Myocyte (in vitro differentiated cells): ENCODE results near the gene TMEM72. TPM values are rescaled to one million over a fixed set of nuclear protein-coding genes. Genes with fewer than 3 reads are reported as not detected.

Experiments used
- DNase-seq: peaks from one replicate; pipeline ENCODE4 v3.0.0-alpha.2; 2012; ENCODE audit warnings: low read depth
- total RNA-seq: library from RNA; depleted of rRNA; stranded (reverse); fragments of >200 nt; gene quantifications from 2 replicates; pipeline ENCODE4 v1.2.3, GENCODE V29; 2014

The TMEM72 gene
- total RNA-seq, 1 donor from 2014 or later = 0.96 TPM

DNA sequence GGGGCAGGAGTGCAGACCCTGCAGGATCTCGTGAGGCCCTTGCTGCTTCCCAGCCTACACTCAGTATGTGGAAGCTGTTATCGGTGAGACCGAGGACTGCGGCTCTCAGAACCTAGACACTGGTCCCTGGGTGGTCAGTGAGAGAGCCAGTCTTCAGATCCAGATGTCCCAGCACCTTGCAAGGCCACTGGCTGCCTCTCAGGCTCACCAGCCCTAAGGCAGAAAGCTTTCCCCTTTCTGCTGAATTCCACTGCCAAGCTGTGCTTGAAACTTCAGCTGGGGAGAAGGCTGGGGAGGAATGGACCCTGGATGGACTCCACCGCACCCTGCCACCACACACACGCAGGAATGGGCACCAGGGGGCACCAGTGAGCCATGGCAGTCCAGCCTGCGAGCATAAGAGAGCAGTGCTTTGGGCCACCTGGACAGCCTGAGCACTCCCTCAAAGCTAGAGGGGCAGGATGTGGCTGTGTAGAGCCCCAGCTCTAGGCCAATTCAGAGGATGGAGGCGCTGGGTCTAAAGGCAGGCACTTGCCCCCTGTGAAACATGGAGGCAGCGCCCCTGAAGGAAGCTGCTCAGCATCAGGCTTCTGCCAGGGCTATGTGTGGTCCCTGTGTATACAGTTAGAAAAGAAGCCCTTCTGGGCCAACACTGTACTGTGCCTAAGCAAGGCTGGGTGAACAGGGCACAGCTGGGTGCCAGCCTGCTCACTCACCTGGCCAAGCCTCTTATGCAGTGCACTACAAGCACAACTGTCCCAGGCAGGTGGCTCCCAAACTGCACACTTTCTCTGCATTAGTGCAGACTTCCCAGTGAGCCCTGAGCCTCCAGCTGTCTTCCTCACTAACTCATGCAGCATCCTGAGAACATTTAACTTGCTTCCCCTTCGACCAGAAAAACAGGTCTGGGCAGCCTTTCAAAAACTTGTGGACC lies 21.6 kb downstream of the TMEM72 start:
- DNase-seq = peak; percentile 91

- DNase-seq = no peak
Measured at GRCh38 chr10:44933451-44934321, 22.5 kb downstream of the TMEM72 start.

- no peak for DNase-seq
Measured at GRCh38 chr10:44934416-44935200, 23.5 kb downstream of the TMEM72 start.

DNA sequence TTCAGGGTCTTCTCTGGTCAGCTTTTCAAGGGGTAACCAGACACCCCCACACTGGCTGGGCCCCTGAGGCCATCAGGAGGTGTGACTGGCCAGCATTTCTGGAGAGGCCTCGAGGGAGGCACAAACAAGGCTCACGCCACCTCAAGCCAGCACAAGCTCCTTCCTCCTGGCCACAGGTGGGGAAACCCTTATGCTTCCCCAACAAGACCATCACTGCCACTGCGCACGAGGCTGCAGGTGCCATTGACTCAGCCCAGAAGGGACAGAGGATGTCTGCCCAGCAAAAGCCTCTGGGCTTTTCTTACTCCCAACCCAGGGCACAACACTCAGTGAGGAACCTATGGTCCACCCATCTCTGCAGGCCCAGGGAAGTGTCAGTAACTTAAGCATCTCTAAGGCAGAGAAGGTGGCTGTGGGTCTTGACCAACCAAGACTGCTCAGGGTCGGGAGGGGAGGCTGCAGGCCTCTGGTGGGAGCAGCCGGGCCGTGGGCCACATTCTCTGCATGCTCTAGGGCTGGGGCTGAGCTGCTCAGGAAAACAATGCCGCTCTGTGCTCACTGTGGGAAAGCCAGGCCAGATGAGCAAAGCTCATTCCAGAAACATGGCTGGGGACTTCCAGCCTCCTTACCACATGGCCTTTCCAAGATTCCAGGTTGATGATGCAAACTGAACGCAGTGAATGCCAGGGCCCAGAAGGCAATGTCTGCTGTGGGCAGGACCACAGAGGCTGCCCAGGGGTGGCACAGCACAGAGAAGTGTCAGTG lies 24.2 kb downstream of the TMEM72 start:
- peak; percentile 99 for DNase-seq

DNA sequence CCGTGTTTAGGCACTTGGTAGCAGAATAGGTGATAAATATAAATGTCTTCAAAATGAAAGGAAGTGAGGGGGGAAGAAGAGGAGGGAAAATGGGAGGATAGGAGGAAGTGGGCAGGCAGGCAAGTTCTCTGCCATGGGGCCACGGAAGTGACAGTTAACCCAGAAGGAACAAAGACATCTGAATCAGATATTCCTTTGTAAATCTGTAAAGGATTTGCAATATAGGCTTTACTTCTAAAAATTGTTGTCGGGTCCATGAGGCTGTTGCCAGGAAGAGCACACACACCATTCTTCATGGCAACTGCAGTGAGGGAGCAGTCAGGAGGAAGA lies 24.8 kb downstream of the TMEM72 start:
- DNase-seq = no peak

DNA sequence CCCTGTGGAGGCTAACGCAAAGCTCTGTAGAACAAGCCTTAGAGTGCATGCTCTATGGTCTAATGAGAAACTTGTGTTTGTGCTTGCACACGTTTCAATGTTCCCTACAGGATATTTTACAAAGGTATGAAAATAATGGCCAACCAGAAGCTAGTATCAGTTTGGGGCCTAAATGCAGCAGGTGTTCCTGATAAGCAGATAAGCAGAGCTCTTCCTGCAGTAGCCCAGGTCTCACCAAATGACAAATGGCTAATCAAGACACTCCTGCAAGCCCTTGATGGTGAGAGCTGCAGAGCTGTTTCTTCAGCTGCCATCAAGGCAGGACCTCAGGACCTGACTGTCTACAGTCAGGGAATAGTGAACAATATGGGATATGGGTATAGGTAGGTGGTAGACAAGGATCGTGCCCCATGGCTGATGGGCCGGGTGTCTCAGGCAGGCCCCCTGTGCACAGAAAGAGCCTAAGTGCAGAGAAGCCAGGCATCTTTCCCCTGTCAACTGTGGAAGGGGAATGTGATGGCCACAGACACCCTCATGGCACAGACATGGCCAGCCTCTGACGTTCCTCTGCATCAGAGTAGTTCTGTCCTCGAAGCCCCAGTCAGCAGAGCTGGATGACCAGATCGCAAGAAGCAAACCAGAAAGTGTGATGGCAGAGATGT lies 25.3 kb downstream of the TMEM72 start:
- no peak for DNase-seq

DNA sequence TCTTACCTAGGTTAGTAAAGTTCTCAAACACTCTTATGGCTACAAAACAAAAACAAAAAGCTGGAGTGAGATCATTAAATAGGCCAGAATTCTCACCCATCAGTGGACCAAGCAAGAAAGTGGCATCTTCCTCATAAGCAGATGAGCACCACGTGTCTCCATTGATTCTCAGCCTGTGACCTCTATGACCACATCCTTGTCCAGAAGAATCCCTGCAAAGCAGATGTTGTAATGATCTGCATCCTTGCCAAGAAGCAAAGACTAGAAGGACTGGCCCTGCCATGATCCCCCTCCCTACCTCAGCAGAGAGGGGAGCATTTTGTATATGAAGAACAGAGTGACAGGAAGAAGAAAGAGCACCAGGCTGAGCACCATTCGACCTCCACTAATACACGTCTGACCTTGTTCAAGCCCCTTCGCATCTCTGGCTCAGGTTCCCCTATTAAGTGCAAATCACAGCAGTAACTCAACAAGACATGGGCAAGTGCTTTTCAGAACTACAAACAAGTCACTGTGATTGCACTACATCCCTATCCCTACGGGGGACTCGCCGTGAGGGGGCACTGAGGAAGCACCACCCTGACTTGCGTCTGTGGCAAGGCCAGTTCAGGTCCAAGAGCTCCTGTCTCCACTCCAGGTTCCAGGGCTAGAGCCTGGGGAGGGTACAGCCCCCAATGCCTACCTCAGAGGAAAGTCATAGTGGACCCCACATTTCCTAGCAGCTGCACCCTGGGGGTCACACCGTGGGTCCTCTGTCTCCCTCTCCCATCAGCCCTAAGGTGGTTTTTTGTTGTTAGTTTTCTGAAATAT lies 26.3 kb downstream of the TMEM72 start:
- peak; percentile 65 for DNase-seq

GRCh38 chr10:44938956-44939355 lies 27.8 kb downstream of the TMEM72 start:
- DNase-seq = no peak

DNA sequence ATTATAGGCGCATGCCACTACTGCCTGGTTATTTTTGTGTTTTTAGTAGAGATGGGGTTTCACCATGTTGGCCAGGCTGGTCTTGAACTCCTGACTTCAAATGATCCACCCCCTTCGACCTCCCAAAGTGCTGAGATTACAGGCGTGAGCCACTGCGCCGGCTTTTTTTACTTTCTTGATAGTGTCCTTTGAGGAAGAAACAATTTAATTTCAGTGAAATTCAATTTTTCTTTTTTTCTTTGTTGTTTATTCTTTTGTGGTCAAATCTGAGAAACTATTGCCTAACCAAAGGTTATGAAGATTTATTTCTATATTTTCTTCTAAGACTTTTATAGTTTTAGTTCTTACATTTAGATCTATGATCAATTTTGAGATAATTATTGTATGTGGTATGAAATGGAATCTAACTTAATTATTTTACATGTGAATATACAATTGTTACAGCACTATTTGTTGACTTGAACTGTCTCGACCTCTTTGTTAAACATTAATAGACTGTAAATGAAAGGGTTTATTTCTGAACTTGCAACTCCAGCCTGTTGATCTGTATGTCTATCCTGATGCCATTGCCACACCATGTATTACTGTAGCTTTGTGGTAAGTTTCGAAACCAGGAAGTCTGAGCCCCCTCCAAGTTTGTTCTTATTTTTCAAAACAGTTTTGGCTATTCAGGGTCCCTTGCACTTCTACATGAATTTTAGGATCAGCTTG lies 28.7 kb downstream of the TMEM72 start:
- DNase-seq = no peak

- no peak for DNase-seq
Measured at GRCh38 chr10:44944354-44944753, 33.2 kb downstream of the TMEM72 start.

DNA sequence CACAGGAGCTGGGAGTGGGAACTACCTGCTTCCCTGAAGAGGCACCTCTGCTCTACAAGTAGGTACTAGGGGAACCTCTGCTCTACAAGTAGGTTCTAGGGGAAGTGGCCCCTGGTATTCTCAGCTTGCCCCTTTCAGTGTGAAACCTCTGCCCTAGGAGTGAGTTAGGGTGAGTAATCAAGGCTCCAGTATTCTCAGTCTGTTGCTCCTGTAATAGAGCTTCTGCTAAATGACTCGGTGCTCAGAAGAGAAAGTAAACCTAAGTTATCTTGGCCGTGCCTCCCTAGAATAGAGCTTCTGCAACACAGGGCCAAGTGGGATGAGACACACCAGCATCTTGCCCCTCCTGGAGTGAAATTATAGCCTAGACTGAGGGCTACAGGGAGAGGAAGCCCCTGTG lies 35.1 kb downstream of the TMEM72 start:
- DNase-seq = peak; percentile 61

- DNase-seq = peak; percentile 93
Measured at GRCh38 chr10:44947371-44948152, 36.4 kb downstream of the TMEM72 start.

- no peak for DNase-seq
Measured at GRCh38 chr10:44948642-44949041, 37.5 kb downstream of the TMEM72 start.

DNA sequence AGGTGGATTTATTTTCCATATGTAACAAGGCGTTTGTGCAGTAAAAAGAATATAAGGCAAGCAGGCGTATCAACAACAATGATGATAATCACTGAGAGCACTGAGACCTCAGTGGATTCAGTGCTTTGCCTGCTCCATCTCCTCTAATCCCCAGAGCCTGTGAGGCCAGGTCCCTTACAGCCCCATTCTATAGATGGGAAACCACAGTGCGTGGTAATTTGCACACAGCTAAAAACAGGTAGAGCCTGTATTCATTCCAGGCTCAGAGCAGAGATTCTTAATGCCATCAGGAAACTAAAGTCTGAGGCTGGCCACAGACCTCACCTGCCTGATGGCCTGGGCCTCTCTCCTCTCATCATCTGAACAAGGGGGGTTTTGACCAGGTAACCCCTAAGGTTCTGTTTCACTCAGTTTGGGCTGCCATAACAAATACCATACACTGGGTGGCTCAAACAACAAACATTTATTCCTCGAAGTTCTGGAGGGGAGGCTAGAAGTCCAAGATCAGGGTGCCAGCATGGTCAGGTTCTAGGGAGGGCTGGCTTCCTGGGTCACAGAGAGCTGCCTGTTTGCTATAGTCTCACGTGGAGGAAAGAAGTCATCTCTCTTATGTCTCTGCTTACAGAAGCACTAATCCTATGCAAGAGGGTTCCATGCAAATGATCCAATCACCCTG lies 38.1 kb downstream of the TMEM72 start:
- DNase-seq = no peak

- no peak for DNase-seq
Measured at GRCh38 chr10:44949915-44950314, 38.8 kb downstream of the TMEM72 start.

- DNase-seq = no peak
Measured at GRCh38 chr10:44950326-44951225, 39.4 kb downstream of the TMEM72 start.
